Measurements from ENCODE around the gene DNAJB6. TPM values are rescaled to one million over a fixed set of nuclear protein-coding genes. Genes with fewer than 3 reads are reported as not detected.
A peak's percentile ranks its signal among the peaks of the same experiment; 100 is the strongest.

Gene DNAJB6
- polyA plus RNA-seq, 1 donor from 2014 or later: 106 TPM

DNA sequence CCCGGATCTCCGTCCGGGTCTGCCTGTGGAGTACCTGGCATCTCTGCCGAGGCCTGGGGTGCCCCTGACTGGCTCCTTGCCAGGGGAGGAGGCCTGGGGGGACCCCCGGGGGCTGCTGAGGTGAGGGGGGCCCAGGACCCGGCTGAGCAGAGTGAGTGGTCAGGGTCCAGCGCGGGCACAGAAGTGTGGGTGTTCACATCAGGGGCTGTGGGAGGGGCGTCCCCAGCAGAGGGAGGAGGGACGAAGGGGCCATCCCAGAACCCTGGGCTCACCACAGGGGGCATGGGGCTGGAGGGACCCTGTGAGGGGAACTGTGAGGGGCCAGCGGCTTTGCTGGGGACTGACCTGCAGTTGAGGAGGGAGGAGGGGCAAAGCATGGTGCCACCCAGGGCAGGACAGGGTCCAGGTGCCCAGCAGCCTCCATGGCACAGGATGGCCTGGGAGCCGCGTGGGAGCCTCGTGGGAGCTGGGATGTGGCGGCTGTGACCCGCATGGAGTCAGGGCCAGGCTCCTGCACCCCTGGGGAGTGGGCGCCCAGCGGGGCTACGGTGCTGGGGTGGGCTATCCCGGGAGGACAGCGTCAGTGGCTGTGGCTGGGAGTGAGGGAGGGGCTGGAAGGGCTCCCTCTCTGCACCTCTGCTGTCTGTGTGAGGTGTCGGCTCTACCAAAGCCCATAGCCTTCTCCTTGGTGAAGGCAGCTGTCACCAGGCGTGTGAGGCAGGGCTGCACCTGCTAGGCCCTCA lies 91.2 kb downstream of the DNAJB6 start:
- H3K4me1 Mint-ChIP-seq: peaks cover 0 to 3% (median 2%) of the 10 kb centered on the region in 3 donors
- no peak overlapping the region for H3K4me3 Mint-ChIP-seq
- H3K27me3 Mint-ChIP-seq: no peaks in the 10 kb centered on the region
- no peak overlapping the region for H3K27ac Mint-ChIP-seq
- peaks cover under 1% of the 10 kb centered on the region for H3K36me3 Mint-ChIP-seq
- no peaks in the 10 kb centered on the region for H3K9me3 Mint-ChIP-seq

DNA sequence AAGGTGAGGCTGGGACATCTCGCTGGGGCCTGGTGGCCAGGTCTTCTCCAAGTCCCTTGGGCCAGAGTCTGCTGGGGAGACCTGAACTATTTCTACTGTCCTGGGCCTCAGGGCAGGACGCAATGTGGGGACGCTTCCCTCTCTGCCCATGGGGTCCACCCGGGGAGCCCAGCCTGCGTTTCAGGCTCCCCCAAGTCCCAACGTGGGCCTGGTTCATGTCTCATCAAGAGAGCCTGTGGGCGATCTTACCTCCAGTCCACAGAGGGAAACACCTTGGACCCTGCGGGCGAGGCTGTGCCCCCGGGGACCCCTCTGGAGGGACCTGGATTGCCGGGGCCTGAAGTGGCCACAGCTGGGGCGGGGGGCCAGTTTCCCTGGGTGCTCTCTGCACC lies 91.7 kb downstream of the DNAJB6 start:
- Mint-ChIP-seq H3K27ac (no peak overlapping the region), H3K4me3 (no peak overlapping the region), H3K27me3 (no peaks in the 10 kb centered on the region), H3K9me3 (no peaks in the 10 kb centered on the region), H3K36me3 (peaks cover 1% of the 10 kb centered on the region), H3K4me1 (peaks cover 0 to 7% (median 2%) of the 10 kb centered on the region in 3 donors)

DNA sequence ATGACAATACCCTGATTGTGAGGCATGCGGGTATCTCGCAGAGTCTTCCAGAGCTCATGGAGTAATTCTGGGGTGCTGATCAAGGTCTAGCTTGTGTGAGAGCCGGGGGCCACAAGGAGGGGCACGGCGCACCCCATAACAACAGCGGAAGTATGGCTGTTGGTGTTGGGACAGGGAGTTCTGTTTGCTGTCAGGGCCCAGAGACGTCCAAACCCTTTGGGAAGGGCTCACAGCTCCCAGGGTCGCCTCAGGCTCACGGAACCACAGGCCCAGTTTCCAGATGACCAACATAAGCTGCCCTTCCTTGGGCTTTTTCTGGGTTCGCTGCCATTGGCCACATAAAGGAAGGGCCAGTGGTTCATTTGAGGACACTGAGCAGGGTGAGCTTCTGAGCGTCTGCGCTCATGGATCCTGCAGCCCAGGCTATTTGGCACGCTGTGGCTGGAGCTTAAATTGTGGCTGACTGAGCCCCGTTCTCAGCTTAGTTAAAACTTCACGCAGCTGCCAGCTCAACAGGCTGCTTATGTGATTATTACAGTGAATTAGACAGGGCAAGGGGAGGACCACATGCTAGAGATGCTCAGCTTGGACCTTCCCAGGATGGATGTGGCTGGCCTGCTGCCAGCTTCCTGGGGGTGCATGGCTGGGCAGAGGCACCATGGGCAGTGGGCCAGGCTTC lies 92.3 kb downstream of the DNAJB6 start:
- Mint-ChIP-seq H3K9me3 (no peaks in the 10 kb centered on the region), H3K27ac (no peak overlapping the region), H3K4me1 (peaks cover 0 to 8% (median 2%) of the 10 kb centered on the region in 3 donors), H3K27me3 (no peaks in the 10 kb centered on the region), H3K4me3 (no peak overlapping the region), H3K36me3 (peaks cover 1% of the 10 kb centered on the region)

DNA sequence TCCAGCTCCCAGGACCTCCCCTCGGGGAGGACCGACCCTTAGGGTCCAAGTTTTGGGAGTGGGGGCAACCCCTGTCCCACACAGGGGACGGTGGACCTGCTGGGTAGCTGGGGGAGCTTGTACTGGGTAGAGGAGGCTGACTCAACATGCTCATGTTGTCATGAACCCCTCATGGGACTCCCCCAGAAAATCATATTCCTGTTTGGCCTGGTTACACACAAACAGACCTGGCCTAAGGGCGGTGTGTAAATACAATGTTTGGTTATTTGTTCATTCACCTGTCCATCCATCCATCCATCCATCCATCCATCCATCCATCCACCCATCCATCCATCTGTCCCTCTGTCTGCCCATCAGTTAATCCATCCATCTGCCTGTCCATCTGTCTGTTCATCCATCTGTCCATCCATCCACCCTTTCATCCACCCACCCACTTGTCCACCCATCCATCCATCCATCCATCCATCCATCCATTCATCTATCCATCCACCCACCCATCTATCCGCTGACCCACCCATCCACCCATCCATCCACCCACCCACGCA lies 92.9 kb downstream of the DNAJB6 start:
- Mint-ChIP-seq H3K4me1 (peaks cover 0 to 8% (median 2%) of the 10 kb centered on the region in 3 donors), H3K27me3 (no peaks in the 10 kb centered on the region), H3K36me3 (peaks cover 1% of the 10 kb centered on the region), H3K9me3 (no peaks in the 10 kb centered on the region), H3K27ac (no peak overlapping the region), H3K4me3 (no peak overlapping the region)

DNA sequence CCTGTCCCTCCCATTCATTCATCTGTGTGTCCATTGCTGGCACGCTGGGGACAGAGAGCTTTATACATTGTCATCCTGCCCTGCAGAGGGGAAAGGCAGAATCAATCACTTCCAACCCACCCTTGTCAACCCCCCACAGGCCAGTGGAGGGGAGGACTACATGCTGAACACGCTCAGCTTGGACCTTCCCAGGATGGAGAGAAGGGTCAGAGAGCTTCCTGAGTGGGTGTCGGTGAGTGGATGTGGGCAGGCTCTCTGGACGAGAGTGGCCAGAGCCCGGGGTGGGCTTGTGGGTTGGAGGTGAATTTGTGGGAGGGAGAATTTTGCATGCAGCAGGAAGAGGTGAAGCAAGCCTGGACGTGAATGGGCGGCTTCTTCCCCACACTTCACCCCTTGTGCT lies 93.9 kb downstream of the DNAJB6 start:
- Mint-ChIP-seq H3K4me3 (no peak overlapping the region), H3K27me3 (no peaks in the 10 kb centered on the region), H3K27ac (peak overlapping the region in 1 of 3 donors; percentile 59), H3K4me1 (peaks cover 0 to 8% (median 0%) of the 10 kb centered on the region in 3 donors), H3K9me3 (no peaks in the 10 kb centered on the region), H3K36me3 (peaks cover 1% of the 10 kb centered on the region)

DNA sequence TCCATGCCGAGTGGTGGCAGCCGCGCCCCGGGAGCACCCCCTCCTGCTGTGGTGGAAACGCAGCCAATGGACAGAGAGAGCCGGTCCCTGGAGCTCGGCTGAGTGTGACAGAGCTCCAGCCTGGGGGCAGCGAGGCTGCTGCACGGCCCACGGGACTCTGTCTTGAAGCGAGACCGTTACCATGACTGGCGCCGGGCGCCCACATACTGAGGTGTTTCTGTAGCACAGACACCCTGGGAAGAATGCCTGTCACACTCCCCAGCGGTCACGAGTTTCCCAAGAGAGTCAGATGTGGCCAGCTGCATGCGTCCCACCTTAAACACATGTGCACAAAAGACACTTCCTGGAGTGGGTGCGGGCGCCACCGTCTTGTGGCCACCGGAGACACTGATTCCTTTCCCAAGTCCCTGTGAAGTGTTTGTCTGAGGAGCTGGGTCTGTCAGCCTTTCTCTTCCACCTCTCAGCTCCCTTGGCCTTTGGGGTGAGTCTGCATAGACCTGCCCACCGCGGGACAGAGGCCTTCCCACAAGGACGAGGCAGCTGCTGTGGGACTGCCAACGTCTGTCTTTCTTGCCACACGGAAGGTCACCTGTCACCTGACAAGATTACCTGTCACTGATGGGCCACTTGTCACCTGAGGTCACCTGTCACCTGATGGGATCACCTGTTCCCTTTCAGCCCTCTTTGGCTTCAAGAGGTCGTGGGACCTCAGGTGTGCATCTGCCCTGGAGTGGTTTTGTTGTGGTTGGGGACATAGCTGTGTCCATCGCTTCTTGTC lies 94.6 kb downstream of the DNAJB6 start:
- Mint-ChIP-seq H3K27ac (no peak overlapping the region), H3K27me3 (no peaks in the 10 kb centered on the region), H3K9me3 (no peaks in the 10 kb centered on the region), H3K4me3 (no peak overlapping the region), H3K36me3 (peaks cover 1% of the 10 kb centered on the region), H3K4me1 (peaks cover 0 to 8% (median 2%) of the 10 kb centered on the region in 3 donors)

DNA sequence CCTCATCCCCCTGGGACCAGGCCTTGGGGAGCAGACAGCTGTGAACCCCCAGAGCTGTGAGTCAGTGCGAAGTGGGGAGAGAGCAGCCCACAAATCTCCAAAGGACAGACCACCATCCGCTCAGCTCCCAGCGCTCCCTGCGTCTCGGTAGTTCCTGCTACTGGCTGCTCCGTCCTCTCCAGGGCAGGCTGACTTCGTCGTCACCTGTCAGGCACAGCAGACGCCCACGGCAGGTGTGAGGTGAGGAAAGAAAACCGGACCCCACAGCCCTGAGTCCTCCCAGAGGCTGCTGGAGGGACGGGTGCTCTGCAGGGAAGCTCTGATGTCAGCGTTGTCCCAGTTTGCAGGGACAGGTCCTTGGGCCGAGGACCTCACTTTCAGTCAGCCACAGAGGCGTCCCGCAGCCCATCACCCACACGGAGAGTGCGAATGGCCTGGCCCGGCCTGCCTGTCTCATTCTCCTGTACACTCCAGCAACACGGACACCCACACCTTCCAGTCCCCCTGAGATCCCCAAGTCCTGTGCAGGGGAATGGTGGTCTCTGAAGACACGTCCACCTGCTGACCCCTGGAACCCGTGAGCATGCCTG lies 95.2 kb downstream of the DNAJB6 start:
- H3K36me3 Mint-ChIP-seq: peaks cover 1% of the 10 kb centered on the region
- no peaks in the 10 kb centered on the region for H3K9me3 Mint-ChIP-seq
- peaks cover 0 to 8% (median 2%) of the 10 kb centered on the region in 3 donors for H3K4me1 Mint-ChIP-seq
- peak overlapping the region in 1 of 4 donors; percentile 41 for H3K4me3 Mint-ChIP-seq
- no peak overlapping the region for H3K27ac Mint-ChIP-seq
- H3K27me3 Mint-ChIP-seq: no peaks in the 10 kb centered on the region

DNA sequence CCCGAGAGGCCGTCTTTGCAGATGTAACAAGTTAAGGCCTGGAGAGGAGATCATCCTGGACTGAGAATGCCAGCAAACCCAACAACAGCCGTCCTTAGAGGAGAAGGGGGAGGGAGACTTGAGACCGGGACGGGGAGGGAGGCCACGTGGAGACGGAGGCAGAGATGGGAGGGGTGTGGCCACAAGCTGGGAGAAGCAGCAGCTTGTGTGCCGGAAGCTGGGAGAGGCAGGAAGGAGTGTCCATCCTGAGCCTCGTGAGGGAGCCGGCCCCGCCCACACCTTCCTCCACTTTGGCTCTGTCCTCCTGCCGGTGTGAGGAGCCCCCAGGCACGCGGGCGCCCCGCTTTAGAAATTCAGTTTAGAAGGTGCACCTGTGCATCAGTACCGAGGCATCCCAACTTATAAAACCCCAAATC lies 95.7 kb downstream of the DNAJB6 start:
- H3K27ac Mint-ChIP-seq: no peak overlapping the region
- no peaks in the 10 kb centered on the region for H3K27me3 Mint-ChIP-seq
- H3K9me3 Mint-ChIP-seq: no peaks in the 10 kb centered on the region

DNA sequence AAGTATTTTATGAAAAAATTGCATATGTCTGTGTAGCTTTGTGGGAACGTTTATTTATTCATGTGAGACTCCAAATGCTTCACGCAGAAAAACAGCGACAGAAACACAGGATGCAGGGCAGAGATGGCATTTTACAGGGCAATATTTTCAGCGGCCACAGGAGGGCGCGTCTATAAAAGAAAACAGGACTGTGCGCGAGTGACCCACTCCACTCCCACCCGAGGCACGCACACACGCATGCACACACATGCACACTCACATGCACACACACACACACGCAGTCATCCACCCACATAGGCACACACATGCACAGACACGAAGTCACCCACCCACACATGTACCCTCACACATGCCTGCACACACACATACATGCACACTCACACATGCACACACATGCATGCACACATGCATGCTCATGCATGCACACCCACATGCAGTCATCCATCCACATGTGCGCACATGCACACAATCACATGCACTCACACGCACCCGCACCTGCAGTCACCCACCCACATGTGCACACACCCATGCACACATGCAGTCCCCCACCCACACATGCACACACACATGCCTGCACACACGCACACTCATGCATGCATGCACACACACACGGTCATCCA lies 96.3 kb downstream of the DNAJB6 start:
- Mint-ChIP-seq H3K27ac (no peak overlapping the region), H3K27me3 (no peaks in the 10 kb centered on the region), H3K9me3 (no peaks in the 10 kb centered on the region), H3K4me1 (peaks cover 0 to 8% (median 2%) of the 10 kb centered on the region in 3 donors), H3K36me3 (peaks cover 1% of the 10 kb centered on the region), H3K4me3 (peak overlapping the region in 2 of 4 donors; percentile 25 to 55)

More for the DNA sequence above, 95.7 kb downstream of the DNAJB6 start:
- peaks cover 0 to 8% (median 2%) of the 10 kb centered on the region in 3 donors for H3K4me1 Mint-ChIP-seq
- peaks cover 1% of the 10 kb centered on the region for H3K36me3 Mint-ChIP-seq
- H3K4me3 Mint-ChIP-seq: peak overlapping the region in 2 of 4 donors; percentile 41 to 55

DNA sequence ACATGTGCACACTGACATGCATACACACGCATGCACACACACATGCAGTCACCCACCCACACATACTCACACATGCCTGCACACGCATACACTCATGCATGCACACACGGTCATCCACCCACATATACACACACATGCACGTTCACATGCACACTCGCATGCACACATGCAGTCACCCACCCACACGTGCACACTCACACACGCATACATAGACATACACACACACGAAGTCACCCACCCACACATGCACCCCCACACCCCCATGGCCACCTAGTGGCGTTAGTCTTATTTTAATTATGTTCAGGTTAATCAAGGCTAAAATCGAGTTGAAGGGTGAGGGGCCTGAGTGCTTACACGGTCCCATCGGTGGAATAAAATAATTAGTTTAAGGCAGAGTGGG lies 96.8 kb downstream of the DNAJB6 start:
- no peak overlapping the region for H3K4me3 Mint-ChIP-seq
- H3K27me3 Mint-ChIP-seq: no peaks in the 10 kb centered on the region
- peaks cover 0 to 8% (median 2%) of the 10 kb centered on the region in 3 donors for H3K4me1 Mint-ChIP-seq
- H3K27ac Mint-ChIP-seq: no peak overlapping the region
- H3K9me3 Mint-ChIP-seq: no peaks in the 10 kb centered on the region
- peaks cover 1% of the 10 kb centered on the region for H3K36me3 Mint-ChIP-seq

DNA sequence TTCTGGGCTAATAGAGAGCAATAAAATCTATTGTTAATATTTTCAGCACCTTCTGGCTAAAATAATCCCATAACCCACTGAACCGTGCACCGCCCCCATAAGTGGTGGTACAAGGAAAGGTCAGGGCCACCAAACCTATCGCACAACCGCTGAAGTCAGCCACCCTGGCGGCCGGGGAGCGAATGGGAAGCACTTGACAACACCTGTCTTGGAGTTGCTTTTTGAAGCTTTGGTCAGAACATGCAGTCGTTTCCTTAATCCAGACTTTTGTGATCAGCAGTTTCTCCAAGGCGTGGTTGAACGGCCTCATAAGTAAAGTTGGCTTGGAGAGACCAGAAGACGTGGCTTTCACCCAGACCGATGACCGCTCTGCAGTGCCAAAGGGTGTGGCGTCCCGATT lies 97.4 kb downstream of the DNAJB6 start:
- Mint-ChIP-seq H3K27ac (no peak overlapping the region), H3K4me1 (peaks cover 0 to 8% (median 2%) of the 10 kb centered on the region in 3 donors), H3K9me3 (no peaks in the 10 kb centered on the region), H3K27me3 (no peaks in the 10 kb centered on the region), H3K4me3 (no peak overlapping the region), H3K36me3 (peaks cover 1% of the 10 kb centered on the region)

DNA sequence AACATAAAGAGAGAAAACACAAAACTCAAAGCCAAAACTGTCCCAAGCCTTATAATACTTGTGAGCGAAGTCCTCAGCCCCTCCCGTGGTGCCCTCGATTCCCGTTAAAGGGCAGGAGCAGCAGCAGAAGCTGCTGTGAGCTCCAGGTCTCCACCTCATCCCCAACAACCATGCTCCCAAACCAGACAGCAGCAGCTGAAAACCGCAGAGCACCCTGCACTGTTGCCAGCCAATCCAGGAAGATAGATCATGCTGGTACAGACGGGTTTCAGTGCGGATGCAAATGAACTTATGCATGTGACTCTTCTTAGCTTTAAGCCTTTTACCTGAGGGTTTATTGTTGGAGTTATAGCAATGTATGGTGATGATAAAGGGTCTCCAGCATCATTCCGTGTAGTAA lies 97.9 kb downstream of the DNAJB6 start:
- no peak overlapping the region for H3K27ac Mint-ChIP-seq
- H3K36me3 Mint-ChIP-seq: peaks cover 1% of the 10 kb centered on the region
- peaks cover 0 to 8% (median 2%) of the 10 kb centered on the region in 3 donors for H3K4me1 Mint-ChIP-seq
- no peak overlapping the region for H3K4me3 Mint-ChIP-seq
- H3K9me3 Mint-ChIP-seq: no peaks in the 10 kb centered on the region
- H3K27me3 Mint-ChIP-seq: no peaks in the 10 kb centered on the region

DNA sequence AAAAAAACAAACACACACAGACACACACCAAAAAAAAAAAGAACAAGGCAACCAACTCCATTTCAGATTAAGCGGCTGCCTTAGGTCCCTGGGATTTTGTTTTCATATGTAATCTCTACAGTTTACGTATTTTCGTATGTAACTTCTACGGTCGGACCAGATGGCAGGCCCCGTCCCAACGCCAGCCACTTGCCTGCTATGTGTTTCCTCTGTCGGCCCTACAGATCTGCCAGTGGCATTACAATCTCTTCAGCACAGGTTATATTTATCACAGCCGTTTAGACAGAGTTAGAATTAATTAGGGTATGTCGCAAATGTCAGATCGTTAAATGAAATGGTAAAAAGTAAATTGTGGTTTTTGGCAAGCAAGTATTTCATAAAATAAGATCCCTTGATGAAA lies 99.3 kb downstream of the DNAJB6 start:
- no peaks in the 10 kb centered on the region for H3K9me3 Mint-ChIP-seq

DNA sequence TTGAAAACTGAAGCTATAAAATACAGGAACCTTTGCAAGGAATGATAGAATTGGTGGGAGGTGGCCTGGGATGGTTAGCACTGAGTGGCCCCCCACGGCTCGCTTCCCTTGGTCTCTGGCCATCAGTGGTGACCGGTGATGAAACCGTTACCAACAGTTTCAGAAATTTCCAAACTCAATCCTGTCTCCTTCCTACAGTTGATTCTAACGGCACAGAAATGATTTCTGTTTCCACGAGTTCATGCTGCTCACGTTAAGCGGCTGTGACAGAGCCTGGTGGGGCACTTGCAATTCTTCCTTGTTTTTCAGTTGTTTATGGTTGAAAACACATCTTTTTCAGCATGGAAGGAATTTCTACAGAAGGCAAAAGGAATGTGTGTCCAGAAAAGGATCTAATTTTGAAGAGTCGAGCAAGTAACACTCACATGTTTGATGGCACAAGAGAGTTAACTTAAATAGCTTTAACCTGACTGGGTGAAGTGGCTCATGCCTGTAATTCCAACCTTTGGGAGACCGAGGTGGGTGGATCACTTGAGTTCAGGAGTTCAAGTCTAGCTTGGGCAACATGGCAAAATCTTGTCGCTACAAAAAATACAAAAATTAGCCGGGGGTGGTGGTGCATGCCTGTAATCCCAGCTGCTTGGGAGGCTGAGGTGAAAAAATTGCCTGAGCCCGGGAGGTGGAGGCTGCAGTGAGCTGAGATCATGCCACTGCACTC lies 100.1 kb downstream of the DNAJB6 start:
- no peak overlapping the region for H3K27ac Mint-ChIP-seq
- H3K36me3 Mint-ChIP-seq: peaks cover 1% of the 10 kb centered on the region
- no peaks in the 10 kb centered on the region for H3K9me3 Mint-ChIP-seq
- H3K4me3 Mint-ChIP-seq: no peak overlapping the region
- no peaks in the 10 kb centered on the region for H3K27me3 Mint-ChIP-seq
- H3K4me1 Mint-ChIP-seq: peaks cover 0 to 8% (median 2%) of the 10 kb centered on the region in 3 donors

More for the DNA sequence above, 99.3 kb downstream of the DNAJB6 start:
- no peak overlapping the region for H3K4me3 Mint-ChIP-seq
- H3K36me3 Mint-ChIP-seq: peaks cover 1% of the 10 kb centered on the region
- H3K27me3 Mint-ChIP-seq: no peaks in the 10 kb centered on the region
- no peak overlapping the region for H3K27ac Mint-ChIP-seq
- peaks cover 0 to 8% (median 2%) of the 10 kb centered on the region in 3 donors for H3K4me1 Mint-ChIP-seq
